GM19351 (cell line): ENCODE measurements around the gene SP140L.
"Not testable (repeated sequence)": the region's sequence is repeated elsewhere in the genome, so short reads cannot be mapped to it uniquely, and the experiment has no call there.

Experiments
- ATAC-seq: cut with Tn5 transposase; IDR thresholded peaks from one replicate; pipeline ENCODE4 v1.9.1; 2021; ENCODE audit warnings: mild to moderate bottlenecking, moderate library complexity; ENCODE audit not compliant: unreplicated experiment

SP140L gene

GRCh38 chr2:230323385-230324106 lies 3.4 kb upstream of the SP140L start:
- ATAC-seq = no peak

DNA sequence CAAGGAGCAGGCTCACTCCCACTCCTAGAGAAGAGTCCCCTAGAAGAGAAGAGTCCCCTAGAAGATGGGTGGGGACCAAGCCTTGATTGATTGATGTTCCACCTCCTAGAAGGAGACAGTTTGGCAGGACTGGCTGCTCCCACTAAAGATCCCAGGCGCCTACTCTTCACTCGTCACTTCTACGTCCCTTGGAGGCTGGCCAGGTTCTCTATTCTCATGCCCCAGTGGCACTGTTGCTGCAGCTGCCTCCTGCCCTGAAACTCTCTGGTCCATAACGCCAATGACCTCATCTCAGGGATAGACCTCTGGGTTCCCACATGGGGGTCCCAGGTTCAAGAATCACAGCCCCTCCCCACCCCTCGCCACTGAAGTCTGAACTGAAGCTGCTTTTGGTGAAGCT lies 2.5 kb upstream of the SP140L start:
- ATAC-seq = no peak

- ATAC-seq = no peak
These were observed 1.4 kb upstream of the SP140L start for GRCh38 chr2:230325316-230326243.

DNA sequence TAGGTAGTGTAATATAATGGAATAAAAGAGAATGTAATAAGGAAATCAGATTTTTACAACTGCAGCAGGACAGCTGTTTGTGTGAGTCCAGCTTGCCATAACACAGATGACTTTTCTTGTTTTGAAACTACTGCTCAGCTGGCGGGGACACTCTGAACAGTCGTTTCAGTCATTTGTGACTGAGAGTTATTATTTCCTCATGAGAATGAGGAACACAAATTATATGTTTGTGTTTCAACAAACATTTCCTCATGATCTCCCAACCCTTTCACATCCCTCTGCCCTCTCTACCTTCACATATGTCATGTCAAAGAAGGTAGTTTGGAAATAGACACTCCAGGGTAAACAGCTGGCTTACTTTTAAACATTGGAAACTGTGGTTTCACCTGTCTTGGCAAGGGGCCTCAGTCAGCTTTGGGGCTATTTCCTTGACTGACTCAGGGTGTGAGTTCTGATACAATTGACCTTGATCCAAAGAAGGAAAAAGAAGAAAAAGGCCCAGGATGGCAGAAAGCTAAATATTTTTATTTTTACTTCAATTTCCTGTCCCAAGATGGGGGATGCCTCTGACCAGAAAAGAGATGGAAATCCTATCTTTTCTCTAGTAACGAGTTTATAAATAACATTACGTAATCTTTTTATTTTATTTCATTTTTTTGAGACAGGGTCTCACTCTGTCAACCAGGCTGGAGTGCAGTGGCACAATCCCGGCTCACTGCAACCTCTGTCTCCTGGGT lies 593 bp downstream of the SP140L start:
- peak; percentile 63 for ATAC-seq

DNA sequence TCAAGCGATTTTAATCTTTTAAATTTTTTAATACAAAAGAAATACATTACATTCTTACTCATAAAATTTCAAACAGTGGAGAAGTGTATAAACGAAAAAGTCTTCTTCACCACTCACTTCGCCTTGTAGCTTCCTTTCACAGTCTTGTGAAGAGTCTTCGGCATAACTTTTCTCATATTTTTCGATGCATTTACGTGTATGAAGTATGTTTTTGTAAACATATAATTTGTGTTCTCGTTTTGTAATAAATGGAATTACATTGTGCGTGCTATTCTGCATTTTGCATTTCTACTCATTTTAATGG lies 1.1 kb downstream of the SP140L start:
- no peak for ATAC-seq

DNA sequence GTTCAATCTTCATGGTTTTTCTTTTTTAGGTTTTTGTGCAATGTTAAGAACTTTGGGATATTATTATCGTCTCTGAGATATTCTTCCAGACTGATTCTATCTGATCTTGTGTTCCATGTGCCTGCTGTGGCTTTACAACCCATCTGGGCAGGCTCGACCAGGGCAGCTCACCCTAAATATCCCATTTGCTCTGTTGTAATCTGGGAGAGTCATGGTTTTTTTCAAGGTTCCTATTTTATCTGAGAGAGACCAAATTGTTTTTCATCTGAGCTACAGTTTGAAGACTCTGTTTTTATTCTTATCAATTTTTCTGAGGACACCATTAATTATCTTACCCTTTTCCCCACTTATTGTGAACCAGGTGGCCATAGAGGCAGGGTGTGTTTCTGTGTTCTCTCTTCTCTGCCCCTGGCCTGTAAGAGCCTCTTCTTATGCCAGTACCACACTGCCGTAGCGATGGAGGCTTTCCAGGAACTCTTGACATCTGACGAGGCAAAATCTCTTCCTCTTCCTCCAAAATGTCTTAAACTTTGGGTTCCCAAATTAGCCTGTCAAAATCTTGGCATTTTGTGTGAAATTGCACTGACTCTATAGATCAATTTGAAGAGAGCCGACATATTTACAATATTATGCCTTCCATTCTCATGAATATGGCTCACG lies 3.1 kb downstream of the SP140L start:
- ATAC-seq = no peak

GRCh38 chr2:230330725-230331124 lies 3.7 kb downstream of the SP140L start:
- ATAC-seq = no peak

GRCh38 chr2:230335461-230335863 lies 8.5 kb downstream of the SP140L start:
- no peak for ATAC-seq

GRCh38 chr2:230335864-230336506 lies 9.0 kb downstream of the SP140L start:
- ATAC-seq = no peak

GRCh38 chr2:230341936-230342528 lies 15.0 kb downstream of the SP140L start:
- not testable (repeated sequence) for ATAC-seq

- ATAC-seq = not testable (repeated sequence)
These were observed 16.1 kb downstream of the SP140L start for GRCh38 chr2:230343041-230343624.

GRCh38 chr2:230343747-230344146 lies 16.8 kb downstream of the SP140L start:
- ATAC-seq = no peak

GRCh38 chr2:230346465-230346864 lies 19.5 kb downstream of the SP140L start:
- ATAC-seq = no peak

GRCh38 chr2:230346921-230347533 lies 20.0 kb downstream of the SP140L start:
- no peak for ATAC-seq

GRCh38 chr2:230347659-230348305 lies 20.8 kb downstream of the SP140L start:
- ATAC-seq = peak; percentile 73

GRCh38 chr2:230348787-230349186 lies 21.8 kb downstream of the SP140L start:
- ATAC-seq = no peak

GRCh38 chr2:230356084-230356483 lies 29.1 kb downstream of the SP140L start:
- no peak for ATAC-seq

- ATAC-seq = no peak
These were observed 31.3 kb downstream of the SP140L start for GRCh38 chr2:230358305-230358704.

DNA sequence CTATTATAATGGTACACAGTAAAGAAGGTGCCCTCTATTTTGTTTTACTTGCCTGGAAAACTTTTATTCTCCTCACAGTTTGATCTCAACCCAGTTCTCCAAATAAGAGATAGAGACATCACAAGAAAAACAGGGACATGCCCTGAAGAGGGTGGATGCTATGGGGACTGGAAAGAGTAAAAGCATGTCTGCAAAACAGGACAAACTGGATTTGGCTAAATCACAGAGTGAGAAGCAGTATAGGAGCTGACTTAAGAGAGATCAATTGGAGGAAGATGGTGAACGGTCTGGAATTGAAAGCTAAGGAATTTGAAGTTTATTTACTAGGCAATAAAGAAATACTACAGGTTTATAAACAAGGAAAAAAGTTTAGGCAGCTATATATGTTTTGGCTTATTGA lies 33.0 kb downstream of the SP140L start:
- no peak for ATAC-seq
